K562 (cell line): ENCODE measurements around the gene TREX2. TPM values are rescaled to one million over a fixed set of nuclear protein-coding genes. Genes with fewer than 3 reads are reported as not detected.

Experiments used
- ATAC-seq: fragments of 200-7000 bp; cut with Tn5 transposase; 3 replicates; pipeline ENCODE4 v1.9.1; 2020; ENCODE audit warnings: moderate library complexity
- BruUV-seq: library from RNA; stranded (reverse); fragments of 400-500 nt; replicated peaks from 2 replicates; lab custom pipeline; 2021; lab: Mats Ljungman, UMichigan
- CTCF ChIA-PET: fragments of 300-600 bp; formaldehyde crosslinking; extraction: SDS; loops from one replicate; lab custom pipeline; 2021; ENCODE audit warnings: low intra/inter-chr PET ratio; lab: Yijun Ruan, JAX
- POLR2A ChIA-PET: fragments of 300-600, 350-650 bp; sonication (Branson Sonifier 250); formaldehyde crosslinking; extraction: SDS; loops from one replicate; lab custom pipeline; 2021; ENCODE audit warnings: antibody characterized with exemption, inconsistent platforms; lab: Yijun Ruan, JAX
- DNase-seq, 4 experiments: peaks; one replicate each; pipeline versions ENCODE4 v3.0.0 to v3.0.0-alpha.2; 2011 to 2018; ENCODE audit warnings: low spot score in 3 of 4, mixed read lengths in 3 of 4; ENCODE audit errors: extremely low read depth in 1 of 4
- FAIRE-seq: peaks from 2 replicates; lab custom pipeline; 2011; peaks lifted over from hg19 to GRCh38; lab: Jason Lieb, UNC
- H2AFZ ChIP-seq: 2 replicates; pipeline ENCODE4 v1.6.0; 2011; ENCODE audit warnings: low read depth, low read length, control low read depth, inconsistent platforms
- H3K27ac ChIP-seq: fragments of 200-600 bp; 3 replicates; pipeline ENCODE4 v1.8.0; 2011; ENCODE audit warnings: low read depth, mild to moderate bottlenecking, control low read depth, inconsistent platforms, low read length, moderate library complexity, mixed read lengths; ENCODE audit errors: extremely low read depth
- H3K27me3 ChIP-seq, 2 experiments: fragments of 300-600 bp in 1 of 2; 2 replicates in 1 of 2; 3 replicates in 1 of 2; pipeline versions ENCODE4 v1.6.0 to v1.8.0; 2011; ENCODE audit warnings: inconsistent platforms in 2 of 2, low read length in 2 of 2, mild to moderate bottlenecking in 1 of 2, mixed read lengths in 1 of 2, moderate library complexity in 1 of 2; ENCODE audit not compliant: control insufficient read depth in 2 of 2, insufficient read depth in 2 of 2
- H3K36me3 ChIP-seq: fragments of 300-600 bp; 3 replicates; pipeline ENCODE4 v1.8.0; 2011; ENCODE audit warnings: mild to moderate bottlenecking, low read length, inconsistent platforms; ENCODE audit not compliant: control insufficient read depth, insufficient read depth
- H3K4me1 ChIP-seq, 2 experiments: fragments of 200-600 bp in 1 of 2; replicated peaks in 1 of 2; 2 replicates in 1 of 2; 3 replicates in 1 of 2; pipeline versions ENCODE4 v1.5.1 to v1.8.0; 2011; ENCODE audit warnings: inconsistent platforms in 2 of 2, low read length in 2 of 2, mild to moderate bottlenecking in 1 of 2, mixed read lengths in 1 of 2, moderate library complexity in 1 of 2; ENCODE audit not compliant: control insufficient read depth in 2 of 2, insufficient read depth in 2 of 2
- H3K4me2 ChIP-seq: 2 replicates; pipeline ENCODE4 v1.6.1; 2011; ENCODE audit warnings: low read length, control low read depth, inconsistent platforms, mixed read lengths; ENCODE audit not compliant: insufficient read depth
- H3K4me3 ChIP-seq: fragments of 200-600 bp; sonication (generic), shearing (Covaris generic); 2 replicates; pipeline ENCODE4 v1.5.1; 2016; ENCODE audit warnings: control low read depth, inconsistent platforms
- H3K79me2 ChIP-seq: fragments of 200-600 bp; 3 replicates; pipeline ENCODE4 v1.8.0; 2011; ENCODE audit warnings: low read length, inconsistent platforms; ENCODE audit not compliant: control insufficient read depth, insufficient read depth
- H3K9ac ChIP-seq, 2 experiments: 2 replicates each; pipeline versions ENCODE4 v1.6.0 to v1.6.1; 2011; ENCODE audit warnings: low read depth in 2 of 2, low read length in 2 of 2, control low read depth in 1 of 2, inconsistent platforms in 1 of 2, mild to moderate bottlenecking in 1 of 2, mixed read lengths in 1 of 2; ENCODE audit not compliant: insufficient read depth in 1 of 2
- H3K9me1 ChIP-seq: one replicate; pipeline ENCODE4 v1.6.0; 2011; ENCODE audit warnings: inconsistent platforms, mild to moderate bottlenecking, low read length, moderate library complexity; ENCODE audit not compliant: control insufficient read depth, insufficient read depth
- H3K9me3 ChIP-seq: replicated peaks from 2 replicates; pipeline ENCODE4 v1.5.1; 2011; ENCODE audit warnings: low read depth, low read length, inconsistent platforms; ENCODE audit not compliant: control insufficient read depth, insufficient read depth
- H4K20me1 ChIP-seq: replicated peaks from 2 replicates; pipeline ENCODE4 v1.6.1; 2011; ENCODE audit warnings: low read length, inconsistent platforms, mixed read lengths; ENCODE audit not compliant: control insufficient read depth, insufficient read depth
- CAMTA2 ChIP-seq: fragments of 250-450 bp; sonication (Bioruptor Pico); conservative IDR thresholded peaks from 2 replicates; pipeline ENCODE4 v1.5.1; 2022
- DMBX1 ChIP-seq: fragments of 250-450 bp; sonication (Bioruptor Pico); IDR thresholded peaks from 2 replicates; pipeline ENCODE4 v1.8.0; 2022; ENCODE audit warnings: inconsistent platforms, mild to moderate bottlenecking, moderate library complexity, borderline replicate concordance
- EP300 ChIP-seq: IDR thresholded peaks from 2 replicates; pipeline ENCODE4 v1.6.1; 2012; ENCODE audit warnings: low read length, improper control_type of control experiment
- KDM5B ChIP-seq: fragments of 200-600 bp; sonication (generic); IDR thresholded peaks from 2 replicates; pipeline ENCODE4 v1.6.1; 2012; ENCODE audit warnings: low read depth, mild to moderate bottlenecking, moderate library complexity, low read length, control low read depth, inconsistent platforms; ENCODE audit not compliant: insufficient replicate concordance
- RAD51 ChIP-seq: fragments of 450-650 bp; IDR thresholded peaks from 2 replicates; pipeline ENCODE4 v1.7.1; 2016; ENCODE audit warnings: low read depth, mild to moderate bottlenecking, borderline replicate concordance
- RUNX1 ChIP-seq: sonication (generic); IDR thresholded peaks from 2 replicates; pipeline ENCODE4 v1.6.1; 2016; ENCODE audit warnings: antibody characterized with exemption, low read depth
- SAFB2 ChIP-seq: fragments of 200-400 bp; formaldehyde crosslinking; IDR thresholded peaks from 2 replicates; pipeline ENCODE4 v1.6.1; 2018; ENCODE audit warnings: borderline replicate concordance, low read length, low read depth, moderate library complexity; ENCODE audit not compliant: severe bottlenecking
- SMAD1 ChIP-seq: fragments of 150-350 bp; IDR thresholded peaks from 2 replicates; pipeline ENCODE4 v1.6.1; 2014; ENCODE audit warnings: low read length, low read depth; ENCODE audit not compliant: partially characterized antibody
- WGBS: fragments of 100-300 bp; shearing (Covaris generic); methylation state at CpG from one replicate; pipeline ENCODE4 v1.1.6; 2016; ENCODE audit warnings: low coverage, mixed read lengths; ENCODE audit not compliant: insufficient coverage; ENCODE audit errors: missing lambda C conversion rate; 5-methylcytosine and 5-hydroxymethylcytosine counted together
- in situ Hi-C: fragments of 300-500 bp; cut with MboI; formaldehyde crosslinking; loops from 4 replicates; pipeline ENCODE4 v1.15.0; 2018; ENCODE audit warnings: inconsistent platforms, mixed read lengths
- intact Hi-C: fragments of 100-400 bp; cut with micrococcal nuclease; formaldehyde crosslinking; loops from 2 replicates; pipeline ENCODE4 v1.14.2; 2022
- polyA plus RNA-seq, 8 experiments: library from polyadenylated mRNA; depleted of rRNA in 4 of 8; stranded (reverse) in 5 of 8; unstranded in 3 of 8; fragments of >200 nt; fragmentation: Nextera tagmentation in 2 of 8; fragmentation: Illumina TruSeq in 1 of 8; extraction: Ambion mirVana in 2 of 8; extraction: Trizol in 1 of 8; gene quantifications; 2 replicates each; pipeline versions ENCODE4 v1.2.1 to v1.2.3, GENCODE V29; 2011 to 2014; ENCODE audit warnings: inconsistent platforms in 1 of 8, missing spikeins in 1 of 8
- total RNA-seq, 7 experiments: library from RNA; depleted of rRNA in 6 of 7; stranded (reverse); fragments of >200 nt in 6 of 7; fragmentation: Illumina TruSeq in 2 of 7; extraction: Trizol in 2 of 7; gene quantifications; 2 replicates each; pipeline versions ENCODE4 v1.2.1 to v1.2.3, GENCODE V29; 2011 to 2021; ENCODE audit warnings: low replicate concordance in 1 of 7
- TF ChIP-seq, protein P1 (sequence below): fragments of 250-450 bp; sonication (Bioruptor Pico); IDR thresholded peaks from 2 replicates; pipeline ENCODE4 v1.4.0; 2020
- TF ChIP-seq, protein P2 (sequence below): sonication (generic); formaldehyde crosslinking; IDR thresholded peaks from 2 replicates; pipeline ENCODE4 v1.8.0; 2022; ENCODE audit warnings: missing genetic modification reagents, mild to moderate bottlenecking, moderate library complexity, borderline replicate concordance
- TF ChIP-seq, protein P3 (sequence below), 2 experiments: fragments of 450-650 bp; IDR thresholded peaks; 2 replicates each; pipeline ENCODE4 v1.6.1; 2016
- TF ChIP-seq, protein P4 (sequence below): sonication (generic); formaldehyde crosslinking; IDR thresholded peaks from 2 replicates; pipeline ENCODE4 v1.8.0; 2022; ENCODE audit warnings: mild to moderate bottlenecking, missing genetic modification reagents, borderline replicate concordance

TREX2 gene
- total and polyA plus RNA-seq, 9 of the 15 experiments (the other 6 are each of a cell fraction or from before 2014, with no cell fraction given) = 0.07 to 1.5 (median 0.33) TPM; not detected in 2

DNA sequence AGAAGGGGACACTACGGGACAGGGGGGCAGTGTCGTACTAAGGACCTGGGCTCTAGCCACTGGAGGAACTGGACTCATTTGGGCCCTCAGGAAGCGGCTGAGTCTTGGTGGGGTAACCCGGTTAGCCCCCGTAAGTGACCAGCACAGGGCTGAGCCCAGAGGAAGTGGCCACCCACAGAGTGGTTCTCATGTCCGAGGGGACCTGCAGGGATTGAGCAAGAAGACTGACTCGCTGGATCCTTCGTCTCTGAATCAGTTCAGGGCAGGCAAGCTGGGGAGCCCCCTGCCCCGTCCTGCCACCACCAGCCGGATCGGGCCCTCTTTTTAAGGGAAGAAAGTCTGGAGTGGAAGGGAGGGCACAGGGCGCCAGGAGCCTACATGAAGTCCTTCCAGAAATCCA lies 48.2 kb upstream of the TREX2 start:
- H3K4me2 ChIP-seq = no peak overlapping the region
- H3K27ac ChIP-seq = no peak overlapping the region
- no TSS peak for BruUV-seq
- H3K27me3 ChIP-seq = peaks cover 2 to 43% of the 10 kb centered on the region in 2 experiments; a peak in 4 of 5 replicates
- WGBS = 12% methylated on average over 12 of the region's 12 CpGs
- in situ Hi-C loops (no loop called here), intact Hi-C loops (no loop called here)
- no peak for DNase-seq
- FAIRE-seq = no peak
- ATAC-seq = no peak
- CTCF ChIA-PET = no interaction called here
- no peak overlapping the region for H3K4me3 ChIP-seq
- peaks cover 0 to 26% of the 10 kb centered on the region in 2 experiments; a peak in 2 of 5 replicates for H3K4me1 ChIP-seq
- no peaks in the 10 kb centered on the region for H3K79me2 ChIP-seq
- H2AFZ ChIP-seq = no peak overlapping the region
- POLR2A ChIA-PET = no interaction called here
- no peak overlapping the region for H3K9ac ChIP-seq
- TF ChIP-seq, protein P1, sequence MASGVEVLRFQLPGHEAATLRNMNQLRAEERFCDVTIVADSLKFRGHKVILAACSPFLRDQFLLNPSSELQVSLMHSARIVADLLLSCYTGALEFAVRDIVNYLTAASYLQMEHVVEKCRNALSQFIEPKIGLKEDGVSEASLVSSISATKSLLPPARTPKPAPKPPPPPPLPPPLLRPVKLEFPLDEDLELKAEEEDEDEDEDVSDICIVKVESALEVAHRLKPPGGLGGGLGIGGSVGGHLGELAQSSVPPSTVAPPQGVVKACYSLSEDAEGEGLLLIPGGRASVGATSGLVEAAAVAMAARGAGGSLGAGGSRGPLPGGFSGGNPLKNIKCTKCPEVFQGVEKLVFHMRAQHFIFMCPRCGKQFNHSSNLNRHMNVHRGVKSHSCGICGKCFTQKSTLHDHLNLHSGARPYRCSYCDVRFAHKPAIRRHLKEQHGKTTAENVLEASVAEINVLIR (CRISPR knock-in tag) = no peak
- TF ChIP-seq, protein P2, sequence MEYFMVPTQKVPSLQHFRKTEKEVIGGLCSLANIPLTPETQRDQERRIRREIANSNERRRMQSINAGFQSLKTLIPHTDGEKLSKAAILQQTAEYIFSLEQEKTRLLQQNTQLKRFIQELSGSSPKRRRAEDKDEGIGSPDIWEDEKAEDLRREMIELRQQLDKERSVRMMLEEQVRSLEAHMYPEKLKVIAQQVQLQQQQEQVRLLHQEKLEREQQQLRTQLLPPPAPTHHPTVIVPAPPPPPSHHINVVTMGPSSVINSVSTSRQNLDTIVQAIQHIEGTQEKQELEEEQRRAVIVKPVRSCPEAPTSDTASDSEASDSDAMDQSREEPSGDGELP (CRISPR knock-in tag) = no peak
- TF ChIP-seq CAMTA2 (CRISPR knock-in tag) (no peak), RUNX1 (no peak), RAD51 (no peak), SAFB2 (no peak), EP300 (no peak), DMBX1 (CRISPR knock-in tag) (no peak), KDM5B (no peak), SMAD1 (no peak)
- TF ChIP-seq, protein P3, sequence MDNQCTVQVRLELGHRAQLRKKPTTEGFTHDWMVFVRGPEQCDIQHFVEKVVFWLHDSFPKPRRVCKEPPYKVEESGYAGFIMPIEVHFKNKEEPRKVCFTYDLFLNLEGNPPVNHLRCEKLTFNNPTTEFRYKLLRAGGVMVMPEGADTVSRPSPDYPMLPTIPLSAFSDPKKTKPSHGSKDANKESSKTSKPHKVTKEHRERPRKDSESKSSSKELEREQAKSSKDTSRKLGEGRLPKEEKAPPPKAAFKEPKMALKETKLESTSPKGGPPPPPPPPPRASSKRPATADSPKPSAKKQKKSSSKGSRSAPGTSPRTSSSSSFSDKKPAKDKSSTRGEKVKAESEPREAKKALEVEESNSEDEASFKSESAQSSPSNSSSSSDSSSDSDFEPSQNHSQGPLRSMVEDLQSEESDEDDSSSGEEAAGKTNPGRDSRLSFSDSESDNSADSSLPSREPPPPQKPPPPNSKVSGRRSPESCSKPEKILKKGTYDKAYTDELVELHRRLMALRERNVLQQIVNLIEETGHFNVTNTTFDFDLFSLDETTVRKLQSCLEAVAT (IDR thresholded peaks at IDR 0.05) = no peak
- TF ChIP-seq, protein P4, sequence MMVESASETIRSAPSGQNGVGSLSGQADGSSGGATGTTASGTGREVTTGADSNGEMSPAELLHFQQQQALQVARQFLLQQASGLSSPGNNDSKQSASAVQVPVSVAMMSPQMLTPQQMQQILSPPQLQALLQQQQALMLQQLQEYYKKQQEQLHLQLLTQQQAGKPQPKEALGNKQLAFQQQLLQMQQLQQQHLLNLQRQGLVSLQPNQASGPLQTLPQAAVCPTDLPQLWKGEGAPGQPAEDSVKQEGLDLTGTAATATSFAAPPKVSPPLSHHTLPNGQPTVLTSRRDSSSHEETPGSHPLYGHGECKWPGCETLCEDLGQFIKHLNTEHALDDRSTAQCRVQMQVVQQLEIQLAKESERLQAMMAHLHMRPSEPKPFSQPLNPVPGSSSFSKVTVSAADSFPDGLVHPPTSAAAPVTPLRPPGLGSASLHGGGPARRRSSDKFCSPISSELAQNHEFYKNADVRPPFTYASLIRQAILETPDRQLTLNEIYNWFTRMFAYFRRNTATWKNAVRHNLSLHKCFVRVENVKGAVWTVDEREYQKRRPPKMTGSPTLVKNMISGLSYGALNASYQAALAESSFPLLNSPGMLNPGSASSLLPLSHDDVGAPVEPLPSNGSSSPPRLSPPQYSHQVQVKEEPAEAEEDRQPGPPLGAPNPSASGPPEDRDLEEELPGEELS (CRISPR knock-in tag) = no peak
- no peaks in the 10 kb centered on the region for H3K9me3 ChIP-seq
- H3K9me1 ChIP-seq = no peaks in the 10 kb centered on the region
- no peaks in the 10 kb centered on the region for H4K20me1 ChIP-seq
- H3K36me3 ChIP-seq = no peaks in the 10 kb centered on the region
